Loucy (cell line): ENCODE data around the gene ABCB11.

Source experiments
- EZH2phosphoT487 ChIP-seq: fragments of 200-600 bp; IDR thresholded peaks from 2 replicates; pipeline ENCODE4 v1.6.1; 2018; ENCODE audit warnings: antibody characterized with exemption, mild to moderate bottlenecking, moderate library complexity, borderline replicate concordance
- TF ChIP-seq, protein P1 (sequence below): fragments of 200-600 bp; sonication (generic); conservative IDR thresholded peaks from 2 replicates; pipeline ENCODE4 v1.5.1; 2014; ENCODE audit warnings: mild to moderate bottlenecking, antibody characterized with exemption, low read length

DNA sequence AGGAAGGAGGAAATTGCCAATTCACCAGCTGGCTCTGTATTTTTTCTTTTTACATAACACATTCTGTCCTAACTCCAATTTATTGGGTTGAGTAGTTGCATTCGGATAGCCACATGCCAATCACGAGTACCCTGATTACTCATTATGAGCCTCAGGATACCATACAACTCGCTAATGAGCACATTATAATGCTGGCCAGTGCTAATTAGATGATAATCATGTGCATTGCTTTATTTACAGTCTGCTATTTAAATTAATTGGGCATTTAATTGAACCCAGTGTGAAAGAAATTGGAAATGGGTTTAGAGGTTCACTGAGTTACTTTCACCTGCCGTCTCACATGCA lies 114.8 kb downstream of the ABCB11 start:
- TF ChIP-seq EZH2phosphoT487: no peak
- TF ChIP-seq, protein P1, sequence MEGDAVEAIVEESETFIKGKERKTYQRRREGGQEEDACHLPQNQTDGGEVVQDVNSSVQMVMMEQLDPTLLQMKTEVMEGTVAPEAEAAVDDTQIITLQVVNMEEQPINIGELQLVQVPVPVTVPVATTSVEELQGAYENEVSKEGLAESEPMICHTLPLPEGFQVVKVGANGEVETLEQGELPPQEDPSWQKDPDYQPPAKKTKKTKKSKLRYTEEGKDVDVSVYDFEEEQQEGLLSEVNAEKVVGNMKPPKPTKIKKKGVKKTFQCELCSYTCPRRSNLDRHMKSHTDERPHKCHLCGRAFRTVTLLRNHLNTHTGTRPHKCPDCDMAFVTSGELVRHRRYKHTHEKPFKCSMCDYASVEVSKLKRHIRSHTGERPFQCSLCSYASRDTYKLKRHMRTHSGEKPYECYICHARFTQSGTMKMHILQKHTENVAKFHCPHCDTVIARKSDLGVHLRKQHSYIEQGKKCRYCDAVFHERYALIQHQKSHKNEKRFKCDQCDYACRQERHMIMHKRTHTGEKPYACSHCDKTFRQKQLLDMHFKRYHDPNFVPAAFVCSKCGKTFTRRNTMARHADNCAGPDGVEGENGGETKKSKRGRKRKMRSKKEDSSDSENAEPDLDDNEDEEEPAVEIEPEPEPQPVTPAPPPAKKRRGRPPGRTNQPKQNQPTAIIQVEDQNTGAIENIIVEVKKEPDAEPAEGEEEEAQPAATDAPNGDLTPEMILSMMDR: no peak
